GM18520 (cell line): ENCODE measurements around the gene TRIM44.
"Not testable (repeated sequence)": the region's sequence is repeated elsewhere in the genome, so short reads cannot be mapped to it uniquely, and the experiment has no call there.

Source experiments
- ATAC-seq: cut with Tn5 transposase; IDR thresholded peaks from one replicate; pipeline ENCODE4 v1.9.1; 2021; ENCODE audit not compliant: unreplicated experiment

TRIM44 gene

GRCh38 chr11:35847473-35847872 lies 184.9 kb downstream of the TRIM44 start:
- no peak for ATAC-seq

DNA sequence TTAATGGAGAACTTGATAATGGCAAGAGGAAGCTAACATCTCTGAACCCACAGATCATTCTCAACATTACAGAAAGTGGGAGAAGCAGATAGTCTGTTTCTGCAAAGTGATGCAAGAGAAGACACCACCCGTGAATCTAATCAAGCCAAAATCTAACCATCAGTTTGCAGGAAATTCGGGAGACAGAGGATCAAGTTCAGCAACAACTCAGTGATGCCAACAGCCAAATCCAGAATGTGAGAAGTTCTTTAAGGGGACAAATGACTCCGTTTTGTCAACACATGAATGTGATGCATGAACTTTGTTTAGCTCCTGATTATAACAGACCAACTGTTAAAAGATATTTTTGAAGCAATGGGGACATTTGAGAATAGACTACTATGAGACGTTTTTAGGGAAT lies 186.0 kb downstream of the TRIM44 start:
- no peak for ATAC-seq

DNA sequence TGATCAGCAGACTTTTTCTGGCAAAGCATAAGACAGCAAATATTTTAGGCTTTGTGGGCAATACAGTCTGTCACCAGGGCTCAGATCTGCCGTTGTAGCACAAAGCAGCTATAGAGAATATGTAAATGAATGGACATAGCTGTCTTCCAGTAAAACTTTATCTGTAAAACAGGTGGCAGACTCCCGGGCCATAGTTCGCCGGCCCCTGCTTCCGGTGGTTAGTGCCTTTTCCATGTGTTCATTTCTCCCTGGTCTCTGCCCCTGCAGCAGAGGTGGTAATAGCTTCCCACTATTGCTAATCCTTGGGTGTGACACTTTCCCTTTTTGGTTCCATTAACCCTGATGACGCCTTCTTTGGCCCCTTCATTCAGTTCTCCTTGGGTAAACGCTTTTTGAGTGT lies 187.6 kb downstream of the TRIM44 start:
- no peak for ATAC-seq

DNA sequence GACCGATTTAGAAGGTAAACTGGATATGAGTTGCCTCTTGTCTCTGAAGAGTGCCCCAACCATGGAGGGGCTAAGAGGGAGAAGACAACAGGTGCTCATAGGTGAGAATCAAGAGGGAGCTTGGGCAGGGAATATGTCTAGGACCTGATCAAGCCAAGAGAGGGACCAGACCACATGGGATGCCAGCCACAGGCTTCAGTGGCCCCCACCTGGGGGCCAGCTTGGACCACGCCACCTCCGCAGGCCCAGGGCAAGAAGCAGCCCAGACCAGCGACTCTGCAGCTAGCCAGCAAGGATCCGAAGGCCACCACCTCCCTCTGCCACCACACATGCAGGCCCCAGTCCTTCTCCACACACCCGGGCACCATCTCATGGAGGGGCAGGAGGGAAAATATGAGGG lies 188.8 kb downstream of the TRIM44 start:
- no peak for ATAC-seq

GRCh38 chr11:35852056-35852455 lies 189.5 kb downstream of the TRIM44 start:
- no peak for ATAC-seq

- no peak for ATAC-seq
Observed at GRCh38 chr11:35853971-35854370, 191.4 kb downstream of the TRIM44 start.

DNA sequence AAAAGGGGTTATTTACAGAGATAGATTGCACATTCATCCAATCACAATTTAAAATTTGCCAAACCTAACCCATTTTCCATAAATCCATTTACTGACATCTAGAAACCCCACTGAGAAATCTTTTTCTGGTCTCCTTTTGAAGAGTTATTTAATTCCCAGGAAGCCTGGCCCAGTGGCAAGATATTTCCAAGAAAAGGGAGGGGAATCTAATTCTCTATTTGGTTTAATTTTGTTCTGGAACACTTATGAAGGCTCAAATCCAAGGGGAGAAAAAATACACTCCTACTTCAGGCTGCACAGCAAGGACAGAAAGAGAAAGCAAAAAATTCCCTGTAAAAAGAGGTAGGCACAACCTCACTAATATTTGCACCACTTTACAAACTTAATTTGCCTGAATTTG lies 193.1 kb downstream of the TRIM44 start:
- no peak for ATAC-seq

- ATAC-seq, result no peak
Observed at GRCh38 chr11:35856259-35856658, 193.7 kb downstream of the TRIM44 start.

DNA sequence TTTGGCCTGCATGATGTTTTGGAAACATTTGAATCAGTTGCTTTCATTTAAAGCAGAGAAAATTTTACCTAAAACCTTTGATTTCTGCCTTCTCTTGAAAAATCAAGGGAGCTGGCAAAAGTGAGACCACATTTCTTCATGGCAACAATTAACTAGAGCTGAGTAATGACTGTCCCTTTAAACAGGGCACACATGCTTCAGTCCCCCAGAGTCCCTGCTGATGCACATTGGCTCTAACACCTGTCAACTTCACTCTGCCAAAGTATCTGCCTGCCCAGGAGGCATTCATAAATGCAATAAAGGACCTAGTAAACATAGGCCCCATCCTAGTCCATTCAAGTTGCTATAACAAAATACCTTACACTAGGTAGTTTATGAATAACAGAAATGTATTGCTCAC lies 194.2 kb downstream of the TRIM44 start:
- no peak for ATAC-seq

DNA sequence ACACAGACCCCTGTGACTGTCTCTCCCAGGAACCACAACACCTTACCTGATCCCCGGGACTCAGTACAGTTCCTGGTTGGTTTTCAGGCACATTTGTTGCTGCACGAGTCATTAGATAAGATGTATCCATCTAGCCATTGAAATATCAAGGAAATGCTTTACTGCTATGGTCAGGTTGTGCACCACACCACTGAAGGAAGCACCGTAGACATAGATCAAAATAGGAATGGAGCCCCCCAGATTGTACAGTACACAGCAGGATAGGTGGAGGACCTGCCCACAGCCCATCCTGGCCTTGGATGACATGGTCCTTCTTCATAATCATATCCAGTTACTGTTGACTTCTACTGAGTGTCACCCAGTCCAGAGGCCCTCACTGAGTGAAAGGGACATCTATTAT lies 195.3 kb downstream of the TRIM44 start:
- no peak for ATAC-seq

DNA sequence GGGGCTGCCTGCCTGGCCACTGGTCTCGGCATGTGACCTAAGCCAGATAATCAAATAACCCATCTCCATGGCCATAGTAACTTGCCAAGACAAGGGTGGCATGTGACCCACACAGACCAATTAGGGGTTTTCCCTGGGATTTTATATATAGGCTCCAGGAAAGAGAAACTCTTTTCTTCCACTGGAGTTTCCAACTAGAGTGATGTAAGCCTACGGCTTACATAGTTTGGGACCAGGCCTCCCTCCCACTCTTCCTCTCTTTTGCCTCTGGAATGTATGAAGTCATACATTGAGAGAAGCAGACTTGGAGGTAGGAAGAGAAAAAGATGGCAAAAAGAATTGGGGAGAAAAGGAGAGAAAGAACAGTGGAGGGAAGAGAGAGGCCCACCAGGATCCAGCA lies 196.7 kb downstream of the TRIM44 start:
- ATAC-seq, result no peak

GRCh38 chr11:35860194-35860593 lies 197.6 kb downstream of the TRIM44 start:
- not testable (repeated sequence) for ATAC-seq

GRCh38 chr11:35861191-35861590 lies 198.6 kb downstream of the TRIM44 start:
- no peak for ATAC-seq

- no peak for ATAC-seq
Observed at GRCh38 chr11:35862666-35863065, 200.1 kb downstream of the TRIM44 start.

DNA sequence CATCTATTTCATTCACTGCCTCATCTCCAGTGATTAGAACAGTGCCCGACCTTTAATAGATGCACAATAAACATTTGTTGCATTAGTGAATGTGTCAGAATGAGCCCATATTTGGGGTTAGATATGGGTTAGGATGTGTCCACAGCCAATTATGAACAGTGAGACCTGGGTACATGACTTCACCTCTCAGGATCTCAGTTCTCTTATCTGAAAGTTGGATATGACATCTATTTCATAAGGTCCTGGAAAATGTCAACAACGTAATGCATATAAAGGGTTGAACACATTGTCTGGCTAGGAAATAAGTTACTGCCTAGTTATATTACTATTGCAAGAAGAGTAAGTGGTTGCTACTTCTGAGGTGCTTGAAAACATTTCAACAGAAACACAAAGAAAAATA lies 201.6 kb downstream of the TRIM44 start:
- ATAC-seq, result no peak

GRCh38 chr11:35866601-35867000 lies 204.0 kb downstream of the TRIM44 start:
- no peak for ATAC-seq
